ENCODE results near the gene MTOR.
"Not testable (repeated sequence)": the region's sequence is repeated elsewhere in the genome, so short reads cannot be mapped to it uniquely, and the experiment has no call there.

The MTOR gene

GRCh38 chr1:11280719-11281376 lies 18.5 kb upstream of the MTOR start:
- in situ Hi-C loops (cut with MboI; ENCODE audit: low sequenced_read_pairs, unreplicated experiment): no loop called here
- DNase-seq (ENCODE audit: low spot score): no peak
- TF ChIP-seq CTCF (IDR thresholded peaks at IDR 0.05; ENCODE audit: borderline replicate concordance, control extremely low read depth, extremely low read depth, insufficient read depth, missing control alignments): no peak

- DNase-seq (ENCODE audit: low spot score): no peak
- in situ Hi-C loops (cut with MboI; ENCODE audit: low sequenced_read_pairs, unreplicated experiment): no loop called here
- TF ChIP-seq CTCF (IDR thresholded peaks at IDR 0.05; ENCODE audit: borderline replicate concordance, control extremely low read depth, extremely low read depth, insufficient read depth, missing control alignments): no peak
These were observed 17.3 kb upstream of the MTOR start for GRCh38 chr1:11279630-11280029.

- TF ChIP-seq CTCF (IDR thresholded peaks at IDR 0.05; ENCODE audit: borderline replicate concordance, control extremely low read depth, extremely low read depth, insufficient read depth, missing control alignments): no peak
- in situ Hi-C loops (cut with MboI; ENCODE audit: low sequenced_read_pairs, unreplicated experiment): no loop called here
- no peak for DNase-seq (ENCODE audit: low spot score)
These were observed 16.8 kb upstream of the MTOR start for GRCh38 chr1:11279152-11279551.

GRCh38 chr1:11273595-11274234 lies 11.4 kb upstream of the MTOR start:
- DNase-seq (ENCODE audit: low spot score): no peak
- in situ Hi-C loops (cut with MboI; ENCODE audit: low sequenced_read_pairs, unreplicated experiment): no loop called here
- no peak for TF ChIP-seq CTCF (IDR thresholded peaks at IDR 0.05; ENCODE audit: borderline replicate concordance, control extremely low read depth, extremely low read depth, insufficient read depth, missing control alignments)

GRCh38 chr1:11272832-11273594 lies 10.7 kb upstream of the MTOR start, which contains the start of gene UBIAD1:
UBIAD1 (plus strand) TSS chr1:11273198; CDS start chr1:11273532, 334 bp downstream.
- in situ Hi-C loops (cut with MboI; ENCODE audit: low sequenced_read_pairs, unreplicated experiment): no loop called here
- TF ChIP-seq CTCF (IDR thresholded peaks at IDR 0.05; ENCODE audit: borderline replicate concordance, control extremely low read depth, extremely low read depth, insufficient read depth, missing control alignments): no peak
- DNase-seq (ENCODE audit: low spot score): peak; percentile 97

GRCh38 chr1:11272544-11272831 lies 10.1 kb upstream of the MTOR start:
- TF ChIP-seq CTCF (IDR thresholded peaks at IDR 0.05; ENCODE audit: borderline replicate concordance, control extremely low read depth, extremely low read depth, insufficient read depth, missing control alignments): no peak
- DNase-seq (ENCODE audit: low spot score): no peak
- in situ Hi-C loops (cut with MboI; ENCODE audit: low sequenced_read_pairs, unreplicated experiment): no loop called here

- in situ Hi-C loops (cut with MboI; ENCODE audit: low sequenced_read_pairs, unreplicated experiment); DNase-seq (ENCODE audit: low spot score): not testable (repeated sequence)
These were observed 5.3 kb upstream of the MTOR start for GRCh38 chr1:11267350-11268337.

All from GM13976 (cell line).